HL-60/S4 treated with phorbol 12-myristate 13-acetate at 8.2 ng/mL for 4 days and 3 days (cell line): Measurements from ENCODE around the gene FBXO9.

Experiments used
- in situ Hi-C: fragments of 300-500 bp; cut with MboI; formaldehyde crosslinking; loops from 2 replicates; pipeline ENCODE4 v1.15.0; 2022; ENCODE audit warnings: low sequenced_read_pairs

Gene FBXO9

DNA sequence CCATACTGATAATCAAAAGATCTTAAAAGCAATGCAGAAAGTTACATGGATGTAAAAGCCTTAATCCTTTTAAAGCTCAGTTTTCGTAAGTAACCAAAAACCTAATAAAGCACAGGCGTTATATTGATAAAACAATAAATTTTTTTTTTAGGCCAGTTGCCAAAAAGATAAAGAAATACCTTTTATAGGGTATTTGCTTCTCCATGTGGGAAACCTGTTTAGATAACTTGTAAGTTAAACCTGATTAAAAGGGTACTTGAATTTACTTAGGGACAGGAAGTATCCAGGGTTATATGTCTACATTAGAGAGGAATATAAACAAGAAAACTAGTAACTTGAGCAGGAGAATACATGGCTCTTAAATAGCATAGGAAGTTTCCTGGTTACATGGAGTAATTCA is 21.1 kb downstream of the FBXO9 start:
- in situ Hi-C loops, result no loop called here

DNA sequence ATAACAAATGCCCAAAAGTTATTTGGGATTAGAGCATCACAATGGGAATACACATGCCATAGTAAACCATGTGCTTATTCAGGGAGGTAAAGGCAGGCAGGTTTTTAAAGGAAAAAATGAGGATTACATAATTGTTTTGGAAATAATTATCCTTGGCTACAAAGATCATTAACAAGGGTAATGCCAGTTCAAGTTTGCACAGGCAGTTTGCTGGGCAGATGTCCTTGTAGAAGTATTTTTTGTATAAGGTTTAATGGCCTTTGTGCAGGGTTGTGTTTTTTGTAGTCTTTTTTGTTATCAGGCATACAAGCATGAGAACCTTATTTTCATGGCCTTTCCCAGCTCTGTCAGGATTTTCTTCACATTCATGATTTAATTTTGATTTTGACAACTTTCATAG is 24.7 kb downstream of the FBXO9 start:
- in situ Hi-C loops, result no loop called here

DNA sequence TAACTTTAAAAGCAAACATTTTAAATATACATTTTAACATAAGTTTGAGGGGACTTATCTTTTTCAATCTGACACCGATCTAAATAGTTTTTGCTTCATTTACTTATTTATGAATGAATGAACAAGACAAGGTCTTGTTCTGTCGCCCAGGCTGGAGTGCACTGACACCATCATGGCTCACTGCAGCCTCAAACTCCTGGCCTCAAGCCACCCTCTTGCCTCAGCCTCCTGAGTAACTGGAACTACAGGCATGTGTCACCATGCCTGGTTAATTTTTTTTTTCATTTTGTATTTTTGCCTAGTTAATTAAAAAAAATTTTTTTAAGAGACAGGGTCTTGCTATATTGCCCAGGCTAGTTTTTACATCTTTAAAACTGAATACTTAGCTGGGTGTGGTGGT is 25.4 kb downstream of the FBXO9 start:
- in situ Hi-C loops, result no loop called here

DNA sequence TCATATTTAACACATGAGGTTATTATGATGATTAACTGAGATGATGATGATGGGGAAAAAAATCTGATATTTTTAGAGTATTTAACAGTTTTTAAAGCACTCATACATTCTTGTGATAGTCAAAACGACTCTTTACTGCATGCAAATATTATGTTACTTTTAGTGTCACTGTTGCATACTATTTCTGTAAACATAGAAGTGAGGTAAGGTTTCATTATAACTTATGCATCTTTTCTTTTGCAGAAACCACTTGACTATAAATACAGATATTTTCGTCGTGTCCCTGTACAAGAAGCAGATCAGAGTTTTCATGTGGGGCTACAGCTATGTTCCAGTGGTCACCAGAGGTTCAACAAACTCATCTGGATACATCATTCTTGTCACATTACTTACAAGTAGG is 30.1 kb downstream of the FBXO9 start:
- in situ Hi-C loops, result no loop called here

DNA sequence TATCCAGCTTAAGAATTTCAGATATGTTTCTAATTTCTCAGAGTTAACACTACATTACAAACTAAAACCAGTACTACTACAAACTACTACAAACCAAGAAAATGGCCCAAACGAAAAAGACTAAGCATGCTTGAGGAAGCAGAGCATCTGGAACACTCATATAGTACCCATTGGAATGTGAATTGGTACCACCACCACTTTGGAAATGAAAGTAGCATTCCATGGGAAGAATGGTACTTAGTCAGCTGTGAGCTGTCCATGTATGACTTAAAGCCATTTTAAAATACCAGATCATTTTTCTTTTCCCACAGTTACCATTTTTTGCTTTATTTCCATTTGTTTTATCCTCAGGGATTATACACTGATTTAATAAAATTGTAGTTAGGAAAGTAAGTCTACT is 30.5 kb downstream of the FBXO9 start:
- in situ Hi-C loops, result no loop called here

DNA sequence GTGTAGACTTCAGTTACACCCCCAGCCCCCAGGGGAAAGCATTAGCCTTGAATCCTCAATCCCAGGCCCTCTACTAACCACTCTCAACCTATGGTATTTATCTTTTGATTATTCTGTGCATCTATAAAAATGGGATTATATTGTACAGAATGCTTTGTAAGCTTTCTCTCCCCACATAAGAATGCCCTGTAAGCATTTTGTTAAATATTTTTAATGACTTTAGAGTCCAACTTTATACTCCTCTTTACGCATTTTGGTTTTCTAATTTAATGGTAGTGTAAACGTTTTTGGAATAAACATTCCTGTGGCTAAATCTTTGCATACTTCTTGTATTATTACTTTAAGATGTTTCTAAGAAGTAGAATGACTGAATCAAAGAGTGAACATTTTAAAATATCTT is 35.4 kb downstream of the FBXO9 start:
- in situ Hi-C loops, result no loop called here

DNA sequence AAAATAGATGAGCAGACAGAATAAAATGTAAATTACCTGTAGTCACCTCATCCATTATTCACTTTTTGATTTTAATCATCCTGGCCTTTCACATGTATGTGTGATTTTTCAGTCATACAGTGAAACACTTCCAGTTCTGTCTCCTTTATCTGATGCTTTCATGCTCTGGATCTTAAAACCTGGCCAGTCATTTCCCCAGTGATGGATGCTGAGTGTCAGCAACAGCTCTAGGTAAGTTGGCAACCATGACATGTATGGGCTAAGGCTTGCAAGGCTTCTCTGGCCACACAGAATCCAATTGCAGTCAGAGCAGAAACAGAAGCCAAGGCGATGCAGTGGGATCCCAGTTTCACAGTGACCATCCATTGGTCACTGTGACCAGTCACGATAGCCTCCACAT is 35.8 kb downstream of the FBXO9 start:
- in situ Hi-C loops, result no loop called here

DNA sequence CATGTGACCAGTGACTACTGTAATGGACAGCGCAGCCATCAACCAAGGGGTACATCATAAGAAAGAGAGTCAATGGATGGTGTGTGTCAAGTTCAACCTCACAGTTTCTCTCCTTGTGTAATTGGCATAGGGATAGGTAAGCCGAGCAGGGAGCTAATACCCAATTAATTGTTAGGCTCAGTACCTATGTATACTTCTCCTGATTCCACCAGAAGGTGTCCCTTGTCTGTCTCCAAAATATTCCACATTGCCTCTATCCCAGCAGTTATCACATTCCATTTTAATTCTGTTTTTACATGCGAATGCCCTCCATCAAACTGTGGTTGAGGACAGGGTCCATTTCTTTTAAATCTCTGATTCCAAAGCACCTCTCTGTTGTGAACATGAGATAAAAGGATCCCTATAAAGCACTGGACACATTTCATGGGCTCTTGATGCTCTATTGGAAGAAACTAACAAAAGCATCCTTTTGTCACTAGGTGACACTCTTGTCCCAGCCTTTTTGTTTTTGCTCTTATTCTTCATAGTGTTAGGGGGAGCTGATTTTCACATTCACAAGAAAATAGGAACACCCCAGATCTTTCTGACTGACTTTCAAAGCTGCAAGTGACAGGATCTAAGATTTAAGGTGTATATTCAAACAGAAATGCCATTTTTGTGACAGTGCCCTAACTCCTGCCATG is 38.9 kb downstream of the FBXO9 start:
- in situ Hi-C loops, result no loop called here

DNA sequence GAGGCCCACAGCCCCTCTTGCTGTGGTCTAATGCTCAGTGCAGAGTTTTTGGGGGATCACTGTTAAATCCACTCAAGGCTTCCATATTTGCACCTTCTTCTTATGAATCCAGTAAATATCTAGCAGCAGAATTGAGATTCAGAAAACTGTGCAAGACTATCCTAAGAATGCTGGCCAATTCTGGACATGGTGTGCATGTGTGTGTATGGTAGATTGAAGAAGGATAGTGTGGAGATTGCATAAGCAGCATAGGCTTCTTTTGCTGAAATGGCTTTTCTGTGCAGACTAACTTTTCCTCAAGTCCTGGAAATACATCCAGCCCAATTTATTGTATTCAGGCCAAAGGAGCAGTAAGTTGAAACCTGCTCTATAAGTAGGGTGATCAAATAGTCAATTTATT is 39.7 kb downstream of the FBXO9 start:
- in situ Hi-C loops, result no loop called here

DNA sequence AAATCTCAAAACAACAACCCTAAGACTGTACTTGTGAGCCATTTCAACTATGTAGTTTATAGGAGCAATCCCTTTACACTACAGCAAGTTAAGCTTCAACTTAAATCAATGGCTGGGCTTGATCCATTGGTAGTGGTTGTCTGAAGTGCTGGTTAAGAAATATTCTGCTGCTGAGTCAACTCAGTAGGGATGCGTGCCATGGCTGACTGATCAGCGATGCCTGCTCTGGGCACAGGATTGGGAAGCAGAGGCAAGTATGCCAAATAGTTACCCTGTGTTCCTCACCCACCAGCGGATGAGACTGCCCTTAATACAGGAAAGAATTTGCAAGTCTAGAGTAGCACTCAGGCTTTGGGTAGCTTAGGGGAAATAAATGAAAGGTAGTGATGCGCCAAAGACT is 41.9 kb downstream of the FBXO9 start:
- in situ Hi-C loops, result no loop called here

DNA sequence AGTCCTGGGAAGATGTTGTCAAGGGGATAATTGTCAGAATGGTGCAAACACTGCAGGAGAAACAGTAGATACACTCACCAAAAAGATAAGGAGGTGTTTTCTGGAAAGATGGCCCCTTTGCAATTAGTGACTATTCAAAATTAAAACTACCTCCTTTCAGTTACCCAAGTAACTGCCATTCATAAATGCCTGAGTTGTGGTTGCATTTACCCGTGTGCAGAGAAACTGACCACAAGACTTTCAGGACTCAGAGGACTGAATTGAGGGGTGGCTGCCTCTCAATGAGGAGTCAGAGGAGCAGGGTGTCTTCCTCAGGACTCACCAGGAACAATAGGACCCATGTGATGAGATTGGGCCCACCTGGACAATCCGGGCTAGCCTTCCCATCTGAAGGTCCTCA is 44.4 kb downstream of the FBXO9 start:
- in situ Hi-C loops, result no loop called here

DNA sequence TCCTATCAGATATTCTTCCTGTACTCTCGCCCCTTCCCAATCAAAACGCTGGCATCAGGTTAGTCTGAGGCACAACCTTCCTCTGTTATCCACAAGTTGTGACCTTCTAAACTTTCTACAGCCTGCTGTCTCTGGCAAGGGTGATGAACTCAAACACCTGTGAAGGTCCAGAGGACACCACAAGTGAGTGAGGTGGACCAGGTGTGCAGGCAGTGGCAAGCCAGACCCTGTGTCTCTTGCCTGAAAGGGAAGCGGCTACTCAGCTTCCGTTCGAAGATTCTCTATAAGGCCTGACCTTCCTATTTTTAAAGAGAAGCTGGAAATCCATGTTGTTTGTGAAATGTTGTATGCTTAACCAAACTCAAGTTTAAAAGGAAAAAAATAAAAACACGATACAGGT is 46.7 kb downstream of the FBXO9 start:
- in situ Hi-C loops, result no loop called here

DNA sequence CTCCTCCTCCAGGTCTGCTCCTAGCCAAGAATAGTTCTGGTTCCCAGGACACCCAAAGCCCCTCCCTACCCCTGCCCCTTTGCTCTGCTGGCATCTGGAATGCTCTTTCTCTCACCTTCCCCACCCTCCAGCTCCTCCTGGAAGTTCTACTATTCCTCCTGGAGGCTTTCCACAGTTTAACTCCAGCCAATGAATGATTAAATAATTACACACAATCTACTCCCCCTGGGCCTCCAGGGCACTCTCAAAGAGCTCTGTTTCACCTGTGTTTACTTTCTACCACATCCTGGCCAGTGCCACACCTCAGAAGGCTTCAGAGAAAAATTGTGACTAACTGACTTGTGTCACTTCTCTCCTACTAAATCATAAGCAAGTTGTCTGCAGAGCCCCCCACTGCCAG is 47.2 kb downstream of the FBXO9 start:
- in situ Hi-C loops, result no loop called here

DNA sequence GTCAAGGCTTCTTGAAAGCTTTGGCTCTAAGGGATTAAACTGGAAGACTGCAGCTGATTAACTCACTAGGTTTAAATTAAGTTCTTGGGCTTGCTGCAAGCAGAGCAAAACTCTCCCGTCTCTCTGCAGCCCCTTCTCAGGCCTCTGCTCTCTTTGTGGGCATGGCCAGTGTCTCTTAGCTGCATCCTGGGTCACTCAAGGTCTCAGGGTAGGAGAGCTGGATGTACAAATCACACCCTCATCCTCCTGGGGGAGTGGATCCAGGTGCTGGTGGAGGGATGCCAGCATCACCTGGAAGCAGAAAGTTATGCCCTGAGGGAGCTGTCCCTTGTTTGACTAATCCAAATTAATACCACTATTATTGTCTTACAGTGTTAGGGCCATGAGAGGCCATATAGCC is 47.7 kb downstream of the FBXO9 start:
- in situ Hi-C loops, result no loop called here

DNA sequence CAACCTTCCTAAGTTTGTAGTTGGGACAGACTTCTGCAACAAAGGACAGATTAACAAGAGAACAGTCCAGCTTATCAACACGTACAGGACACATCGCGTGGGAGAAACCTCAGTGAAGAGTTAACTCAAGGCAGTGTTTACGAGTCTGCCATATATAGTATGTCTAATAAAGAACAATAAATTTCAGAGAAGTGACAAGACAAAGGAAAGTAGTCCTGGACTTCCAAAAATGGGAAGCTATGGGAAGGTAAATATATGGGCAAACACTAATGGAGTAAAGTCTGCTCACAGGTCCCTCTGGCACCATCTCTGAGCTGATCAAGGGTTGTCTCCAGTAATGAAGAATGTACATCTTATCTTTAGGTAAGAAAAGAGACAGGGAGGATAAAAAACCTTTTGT is 48.5 kb downstream of the FBXO9 start:
- in situ Hi-C loops, result no loop called here

DNA sequence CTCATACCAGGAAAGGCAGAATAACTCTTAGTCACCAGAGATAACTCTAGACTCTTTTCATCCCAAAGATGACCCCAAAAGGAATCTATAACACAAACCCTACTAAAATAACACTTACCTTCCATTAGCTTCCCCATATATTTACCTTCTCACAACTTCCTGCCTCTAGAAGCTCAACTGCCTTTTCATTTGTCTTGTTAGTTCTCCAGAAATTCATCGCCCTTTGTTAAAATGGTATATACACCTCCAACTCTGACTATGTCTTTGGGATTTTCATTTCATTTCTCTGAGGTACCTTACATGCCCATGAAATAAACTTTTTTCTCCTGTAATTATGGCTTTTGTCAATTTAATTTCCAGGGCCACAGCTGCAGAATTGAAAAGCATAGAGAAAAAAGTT is 49.9 kb downstream of the FBXO9 start:
- in situ Hi-C loops, result no loop called here

DNA sequence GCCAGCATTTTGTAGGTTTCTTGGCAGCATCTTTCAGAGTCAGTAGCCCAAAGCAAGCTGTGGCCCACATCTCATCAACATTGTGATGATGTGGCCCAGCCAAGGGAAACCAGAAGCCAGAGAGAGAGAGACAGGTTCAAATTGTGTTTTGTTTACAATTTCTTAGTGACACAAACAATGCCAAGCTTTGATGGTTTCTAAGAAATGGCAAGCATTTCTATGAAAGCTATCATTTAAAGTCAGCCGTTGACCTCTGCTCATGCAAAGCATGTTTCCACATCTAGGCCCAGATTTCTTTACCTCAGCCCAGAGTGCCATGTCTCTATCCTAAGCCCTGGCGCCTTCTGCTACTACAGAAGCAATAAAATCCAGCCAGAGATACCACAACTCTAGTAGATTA is 50.5 kb downstream of the FBXO9 start:
- in situ Hi-C loops, result no loop called here

DNA sequence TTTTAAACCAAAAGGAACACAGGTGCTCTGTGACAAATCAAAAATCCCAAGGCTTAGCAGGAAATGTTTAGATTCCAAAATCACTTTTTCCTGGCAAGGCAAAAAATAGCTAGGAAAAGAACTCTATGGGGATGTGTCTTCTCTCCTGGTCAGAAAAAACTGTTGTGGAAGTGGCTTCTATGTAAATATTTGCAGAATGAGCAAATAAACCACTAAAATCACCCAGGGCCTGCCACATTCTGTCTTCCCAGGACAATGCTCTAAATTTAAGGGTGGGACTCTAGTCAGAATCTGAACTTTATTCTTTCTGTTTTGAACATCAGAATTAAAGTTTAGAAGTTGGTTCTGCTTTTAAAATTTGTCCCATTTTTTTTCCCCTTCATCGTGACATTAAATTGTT is 54.1 kb downstream of the FBXO9 start:
- in situ Hi-C loops, result no loop called here

DNA sequence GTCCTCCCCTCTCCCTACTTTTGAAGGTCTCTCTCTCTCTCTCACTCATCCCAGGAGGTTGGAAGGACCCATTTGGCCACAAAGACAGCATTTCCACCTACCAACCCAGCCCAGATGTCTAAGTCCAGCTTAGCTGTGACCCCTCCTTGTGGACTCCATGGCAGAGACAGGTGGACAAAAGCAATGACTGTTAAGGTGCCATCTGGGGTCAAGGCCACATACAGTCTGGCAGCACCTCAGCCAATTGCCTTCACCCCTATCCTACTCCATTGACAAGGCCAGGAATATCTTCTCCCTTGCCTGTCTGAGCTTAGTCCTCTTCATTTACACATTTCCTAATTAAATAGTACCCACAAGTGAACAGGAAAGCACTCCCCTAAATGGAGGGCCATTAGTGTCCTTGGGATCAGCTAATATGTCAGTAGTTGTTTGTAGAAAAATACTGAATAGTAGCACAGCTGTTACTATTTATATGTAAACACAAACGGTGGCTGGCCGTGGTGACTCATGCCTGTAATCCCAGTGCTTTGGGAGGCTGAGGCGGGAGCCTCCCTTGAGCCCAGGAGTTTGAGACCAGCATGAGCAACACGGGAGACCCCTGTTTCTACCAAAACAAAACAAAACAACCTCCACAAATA is 54.7 kb downstream of the FBXO9 start:
- in situ Hi-C loops, result no loop called here

DNA sequence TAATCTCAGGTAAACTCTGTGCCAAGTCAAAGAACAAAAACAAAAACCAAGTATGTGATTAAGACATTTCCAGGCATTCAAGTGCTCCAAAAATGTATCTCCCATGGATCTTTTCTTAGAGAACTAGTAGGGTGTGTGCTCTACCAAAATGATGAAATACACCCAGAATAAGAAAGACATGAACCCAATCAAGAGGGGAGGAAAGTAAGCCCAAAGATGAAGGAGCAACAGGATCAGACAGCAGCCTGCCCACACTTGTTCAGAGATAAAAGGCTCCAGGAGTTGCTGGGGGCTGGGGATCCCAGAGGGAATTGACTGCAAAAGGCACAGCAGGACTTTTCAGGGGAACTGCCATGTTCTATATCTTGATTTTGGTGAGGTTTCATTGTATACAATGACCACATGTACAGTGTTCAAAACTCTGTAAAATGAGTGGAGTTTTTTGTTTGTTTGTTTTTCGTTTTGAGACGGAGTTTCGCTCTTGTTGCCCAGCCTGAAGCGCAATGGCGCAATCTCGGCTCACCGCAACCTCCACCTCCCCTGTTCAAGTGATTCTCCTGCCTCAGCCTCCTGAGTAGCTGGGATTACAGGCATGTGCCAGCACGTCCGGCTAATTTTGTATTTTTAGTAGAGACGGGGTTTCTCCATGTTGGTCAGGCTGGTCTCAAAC is 59.1 kb downstream of the FBXO9 start:
- in situ Hi-C loops, result no loop called here

DNA sequence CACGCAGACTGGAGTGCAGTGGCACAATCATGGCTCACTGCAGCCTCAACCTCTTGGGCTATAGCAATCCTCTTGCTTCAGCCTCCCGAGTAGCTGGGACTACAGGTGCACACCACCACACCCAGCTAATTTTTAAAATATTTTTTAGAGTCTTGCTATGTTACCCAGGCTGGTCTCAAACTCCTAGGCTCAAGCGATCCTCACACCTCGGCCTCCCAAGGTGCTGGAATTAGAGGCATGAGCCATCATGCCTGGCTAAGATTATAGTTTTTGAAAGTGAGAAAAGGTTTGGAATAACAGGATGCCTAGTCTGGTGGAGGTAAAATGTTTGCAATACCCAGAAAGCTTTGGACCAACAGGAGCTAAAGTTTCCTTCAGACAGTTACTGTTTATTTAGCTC is 60.1 kb downstream of the FBXO9 start:
- in situ Hi-C loops, result no loop called here

DNA sequence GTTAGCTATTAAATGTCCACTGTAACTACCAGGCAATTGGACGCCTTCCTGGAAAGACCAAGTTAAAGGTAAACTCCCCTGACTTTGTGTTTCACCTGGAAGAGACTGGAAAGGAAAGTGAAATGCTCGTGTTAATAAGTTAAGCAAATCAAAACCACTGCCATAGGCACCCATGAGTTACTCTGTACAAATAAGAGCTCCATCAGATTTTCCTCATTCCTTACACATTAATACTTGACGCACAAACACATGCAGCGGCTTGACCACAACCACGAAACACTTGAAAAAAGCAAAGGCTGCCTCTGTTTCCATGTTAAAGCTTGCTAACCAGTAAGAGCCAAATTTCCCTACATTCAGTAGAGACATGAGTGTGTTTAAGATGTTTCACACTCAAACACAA is 63.6 kb downstream of the FBXO9 start:
- in situ Hi-C loops, result no loop called here
